ENCODE measurements around the gene PMF1. TPM values are rescaled to one million over a fixed set of nuclear protein-coding genes. Genes with fewer than 3 reads are reported as not detected.

The PMF1 gene
- total RNA-seq, 1 experiment from 2014 or later: 59.0 TPM

- Mint-ChIP-seq H3K27ac (ENCODE audit: unreplicated experiment) (no peak overlapping the region), H3K9me3 (ENCODE audit: low read depth, unreplicated experiment) (no peaks in the 10 kb centered on the region), H3K27me3 (ENCODE audit: unreplicated experiment) (no peaks in the 10 kb centered on the region), H3K36me3 (ENCODE audit: insufficient read depth, unreplicated experiment) (peaks cover 9% of the 10 kb centered on the region), H3K4me1 (ENCODE audit: low read depth, unreplicated experiment) (peaks cover 22% of the 10 kb centered on the region), H3K4me3 (ENCODE audit: low read depth, unreplicated experiment) (no peak overlapping the region)
- no TSS peak for BruUV-seq (replicated peaks)
- TF ChIP-seq CTCF (IDR thresholded peaks at IDR 0.05; ENCODE audit: unreplicated experiment): no peak
- CTCF ChIA-PET: no interaction called here
- intact Hi-C loops (cut with micrococcal nuclease; ENCODE audit: unreplicated experiment): no loop called here
- no peak for DNase-seq
Measured at GRCh38 chr1:156204686-156205085, 8.1 kb upstream of the PMF1 start.

- H3K27me3 Mint-ChIP-seq (ENCODE audit: unreplicated experiment): no peaks in the 10 kb centered on the region
- no peak for TF ChIP-seq CTCF (IDR thresholded peaks at IDR 0.05; ENCODE audit: unreplicated experiment)
- H3K36me3 Mint-ChIP-seq (ENCODE audit: insufficient read depth, unreplicated experiment): peaks cover 27% of the 10 kb centered on the region
- CTCF ChIA-PET: interaction anchor here (0.6 to 1.0 kb wide), 2 partner anchors 57 to 98 kb away, joined by 4 to 5 read pairs; no protein-coding TSS in a partner anchor
- BruUV-seq (replicated peaks): no TSS peak
- no peaks in the 10 kb centered on the region for H3K9me3 Mint-ChIP-seq (ENCODE audit: low read depth, unreplicated experiment)
- no peak overlapping the region for H3K4me3 Mint-ChIP-seq (ENCODE audit: low read depth, unreplicated experiment)
- H3K4me1 Mint-ChIP-seq (ENCODE audit: low read depth, unreplicated experiment): peaks cover 32% of the 10 kb centered on the region
- no peak for DNase-seq
- H3K27ac Mint-ChIP-seq (ENCODE audit: unreplicated experiment): no peak overlapping the region
- intact Hi-C loops (cut with micrococcal nuclease; ENCODE audit: unreplicated experiment): no loop called here
Measured at GRCh38 chr1:156211243-156211642, 1.6 kb upstream of the PMF1 start.

GRCh38 chr1:156212130-156212529, 677 bp upstream of the PMF1 start:
- Mint-ChIP-seq H3K4me1 (ENCODE audit: low read depth, unreplicated experiment) (peaks cover 32% of the 10 kb centered on the region), H3K36me3 (ENCODE audit: insufficient read depth, unreplicated experiment) (peaks cover 27% of the 10 kb centered on the region), H3K27ac (ENCODE audit: unreplicated experiment) (peak overlapping the region; percentile 93), H3K27me3 (ENCODE audit: unreplicated experiment) (no peaks in the 10 kb centered on the region), H3K9me3 (ENCODE audit: low read depth, unreplicated experiment) (no peaks in the 10 kb centered on the region), H3K4me3 (ENCODE audit: low read depth, unreplicated experiment) (peak overlapping the region; percentile 90)
- BruUV-seq (replicated peaks): no TSS peak
- intact Hi-C loops (cut with micrococcal nuclease; ENCODE audit: unreplicated experiment): no loop called here
- TF ChIP-seq CTCF (IDR thresholded peaks at IDR 0.05; ENCODE audit: unreplicated experiment): no peak
- DNase-seq: no peak
- CTCF ChIA-PET: interaction anchor here (1.0 to 2.9 kb wide), 6 partner anchors 13 to 116 kb away, joined by 3 to 33 read pairs (median 5); partner anchors contain the start of gene SLC25A44

- Mint-ChIP-seq H3K27me3 (ENCODE audit: unreplicated experiment) (no peaks in the 10 kb centered on the region), H3K36me3 (ENCODE audit: insufficient read depth, unreplicated experiment) (peaks cover 18% of the 10 kb centered on the region), H3K27ac (ENCODE audit: unreplicated experiment) (peak overlapping the region; percentile 93), H3K4me1 (ENCODE audit: low read depth, unreplicated experiment) (peaks cover 20% of the 10 kb centered on the region), H3K9me3 (ENCODE audit: low read depth, unreplicated experiment) (no peaks in the 10 kb centered on the region), H3K4me3 (ENCODE audit: low read depth, unreplicated experiment) (peak overlapping the region; percentile 90)
- DNase-seq: no peak
- BruUV-seq (replicated peaks): no TSS peak
- CTCF ChIA-PET: interaction anchor here (0.7 to 2.9 kb wide), 7 partner anchors 12 to 357 kb away, joined by 3 to 33 read pairs (median 4); partner anchors contain the start of gene SLC25A44
- TF ChIP-seq CTCF (IDR thresholded peaks at IDR 0.05; ENCODE audit: unreplicated experiment): no peak
- intact Hi-C loops (cut with micrococcal nuclease; ENCODE audit: unreplicated experiment): no loop called here
Measured at GRCh38 chr1:156213644-156213966, 798 bp downstream of the PMF1 start.

Measured in Calu3 (cell line).